Right cardiac atrium (tissue), 5 donors: ENCODE measurements around the gene UVRAG. TPM values are rescaled to one million over a fixed set of nuclear protein-coding genes. Genes with fewer than 3 reads are reported as not detected.
A peak's percentile ranks its signal among the peaks of the same experiment; 100 is the strongest.
"Not testable (repeated sequence)": the region's sequence is repeated elsewhere in the genome, so short reads cannot be mapped to it uniquely, and the experiment has no call there.

Experiments
- ATAC-seq, 2 donors: fragments of 200-7000 bp; cut with Tn5 transposase; one replicate each; pipeline versions ENCODE4 v1.8.0 to v1.9.1; 2020; ENCODE audit warnings: moderate library complexity in 2 of 2, mild to moderate bottlenecking in 1 of 2
- DNase-seq, 3 donors: peaks; one replicate each; pipeline ENCODE4 v3.0.0-alpha.2; 2020
- H3K27ac ChIP-seq: one replicate; pipeline ENCODE4 v1.5.1; 2013; ENCODE audit warnings: mild to moderate bottlenecking, low read length, control low read depth, moderate library complexity
- H3K27me3 ChIP-seq: one replicate; pipeline ENCODE4 v1.6.1; 2013; ENCODE audit not compliant: control insufficient read depth, insufficient read depth
- H3K4me1 ChIP-seq: one replicate; pipeline ENCODE4 v1.6.1; 2013; ENCODE audit warnings: low read length; ENCODE audit not compliant: control insufficient read depth, insufficient read depth
- H3K4me3 ChIP-seq: one replicate; pipeline ENCODE4 v1.5.1; 2013; ENCODE audit warnings: low read length, control low read depth
- H3K9me3 ChIP-seq: one replicate; pipeline ENCODE4 v1.6.1; 2013; ENCODE audit warnings: low read length; ENCODE audit not compliant: control insufficient read depth
- WGBS: extraction: QIAGEN DNeasy Blood & Tissue Kit; methylation state at CpG from one replicate; pipeline ENCODE4 v1.1.7; 2013; 5-methylcytosine and 5-hydroxymethylcytosine counted together
- intact Hi-C, 4 donors: fragments of 100-400 bp; cut with DNase I; formaldehyde crosslinking; loops; one replicate each; pipeline versions ENCODE4 v1.11.0 to v1.14.0; 2022 to 2023
- polyA plus RNA-seq: library from polyadenylated mRNA; stranded (reverse); fragments of 200-250 nt; gene quantifications from one replicate; pipeline ENCODE4 v1.2.3, GENCODE V29; 2013
- total RNA-seq, 4 donors: library from RNA; stranded (reverse); fragmentation: NEBNext Ultra II Directional; extraction: Animal tissue kit (Norgen Biotek cat#: 25700); gene quantifications; one replicate each; pipeline ENCODE4 v1.2.1, GENCODE V29; 2021
- donor health status: healthy with polysubstance abuse.
- donor health status: DM: no; HTN: yes; CAD: no.
- donor health status: DM: no; HTN: no; CAD: no.
- donor health status: DM: no; HTN: yes; CAD: no; lungs with severe emphysema.
- donor health status: DM: yes; HTN: yes; CAD: no.

The UVRAG gene
- total and polyA plus RNA-seq, 5 donors: 5.5 to 18.5 (median 13.9) TPM

DNA sequence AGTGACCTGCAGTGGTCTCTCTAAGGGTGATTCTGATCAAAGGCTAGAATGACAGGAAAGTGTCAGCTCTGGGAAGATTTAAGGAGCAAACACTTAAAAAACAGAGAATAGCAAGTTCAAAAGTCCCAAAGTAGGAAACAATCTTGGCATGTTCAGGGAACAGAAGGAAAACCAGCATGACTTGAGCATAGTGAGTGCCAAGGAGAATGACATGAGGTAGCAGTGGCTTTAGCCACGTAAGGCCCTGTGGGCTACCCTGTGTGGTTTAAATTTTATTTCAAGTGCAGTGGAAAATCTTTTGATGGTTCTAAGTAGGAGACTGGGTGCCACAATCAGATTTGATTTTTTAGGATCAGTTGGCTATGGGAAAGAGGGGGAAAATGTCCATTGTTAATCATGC, 241.9 kb downstream of the UVRAG start:
- Histone ChIP-seq H3K4me1 (no peaks in the 10 kb centered on the region), H3K9me3 (no peaks in the 10 kb centered on the region), H3K27ac (no peak overlapping the region), H3K27me3 (no peaks in the 10 kb centered on the region), H3K4me3 (no peak overlapping the region)
- ATAC-seq (no peak), DNase-seq (no peak)
- intact Hi-C loops: no loop called here
- 80% methylated on average over 1 of the region's 1 CpG for WGBS

DNA sequence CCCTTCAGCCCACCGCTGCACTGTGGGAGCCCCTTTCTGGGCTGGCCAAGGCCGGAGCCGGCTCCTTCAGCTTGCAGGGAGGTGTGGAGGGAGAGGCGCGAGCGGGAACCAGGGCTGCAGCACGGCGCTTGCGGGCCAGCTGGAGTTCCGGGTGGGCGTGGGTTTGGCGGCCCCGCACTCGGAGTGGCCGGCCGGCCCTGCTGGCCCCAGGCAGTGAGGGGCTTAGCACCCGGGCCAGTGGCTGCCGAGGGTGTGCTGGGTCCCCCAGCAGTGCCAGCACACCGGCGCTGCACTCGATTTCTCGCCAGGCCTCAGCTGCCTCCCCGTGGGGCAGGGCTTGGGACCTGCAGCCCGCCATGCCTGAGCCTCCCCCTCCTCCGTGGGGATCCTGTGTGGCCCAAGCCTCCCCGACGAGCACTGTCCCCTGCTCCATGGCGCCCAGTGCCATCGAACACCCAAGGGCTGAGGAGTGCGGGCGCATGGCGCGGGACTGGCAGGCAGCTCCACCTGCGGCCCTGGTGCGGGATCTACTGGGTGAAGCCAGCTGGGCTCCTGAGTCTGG, 245.5 kb downstream of the UVRAG start:
- H3K27ac ChIP-seq, ATAC-seq, H3K9me3 ChIP-seq, H3K4me1 ChIP-seq, intact Hi-C loops, H3K4me3 ChIP-seq, H3K27me3 ChIP-seq: not testable (repeated sequence)
- WGBS: 99% methylated on average over 35 of the region's 35 CpGs
- DNase-seq: peak in 1 of 3 donors; percentile 55

DNA sequence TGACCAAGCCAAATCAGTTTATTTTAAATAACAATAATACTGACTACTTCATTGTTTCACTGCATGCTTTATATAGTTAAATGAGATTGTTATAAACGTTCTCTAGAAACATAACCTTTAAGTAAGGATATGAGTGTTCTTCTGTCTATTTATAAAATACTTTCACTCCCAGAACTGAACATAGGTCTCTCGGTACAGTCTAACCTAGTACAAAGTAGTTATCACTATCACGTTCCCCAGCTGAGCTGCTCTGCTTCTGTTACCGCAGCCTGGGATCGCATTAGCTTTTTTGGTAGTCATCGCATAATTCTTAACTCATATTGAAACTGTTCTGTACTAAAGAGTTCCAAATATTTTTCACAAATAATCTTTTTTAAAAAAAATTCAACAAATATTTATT, 247.7 kb downstream of the UVRAG start:
- no peak overlapping the region for H3K4me3 ChIP-seq
- intact Hi-C loops: no loop called here
- H3K27me3 ChIP-seq: no peaks in the 10 kb centered on the region
- H3K27ac ChIP-seq: no peak overlapping the region
- 85% methylated on average over 6 of the region's 6 CpGs for WGBS
- H3K9me3 ChIP-seq: no peaks in the 10 kb centered on the region
- no peaks in the 10 kb centered on the region for H3K4me1 ChIP-seq
- no peak for ATAC-seq
- DNase-seq: no peak

DNA sequence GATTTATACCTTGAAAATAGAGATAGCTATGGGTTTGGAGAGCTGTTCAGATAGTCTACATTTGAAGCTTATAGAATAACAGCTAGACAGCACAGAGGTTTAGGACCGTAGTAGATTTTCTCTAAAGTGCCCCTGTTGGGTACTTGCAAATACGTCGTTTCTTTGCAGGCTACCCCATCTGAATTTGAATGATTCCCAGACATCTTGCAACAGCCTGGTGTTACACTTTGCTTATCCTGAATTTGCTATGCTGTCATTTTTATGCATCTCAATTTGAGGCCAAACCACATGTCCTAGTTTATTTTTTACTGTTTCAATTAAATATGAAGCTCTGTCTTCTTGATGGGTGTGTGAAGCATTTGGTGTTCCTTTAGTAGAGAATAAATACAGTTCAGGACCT, 249.2 kb downstream of the UVRAG start:
- DNase-seq: no peak
- H3K27ac ChIP-seq: no peak overlapping the region
- H3K4me3 ChIP-seq: no peak overlapping the region
- H3K9me3 ChIP-seq: no peaks in the 10 kb centered on the region
- H3K27me3 ChIP-seq: no peaks in the 10 kb centered on the region
- no peak for ATAC-seq
- WGBS: 87% methylated on average over 3 of the region's 3 CpGs
- intact Hi-C loops: no loop called here
- H3K4me1 ChIP-seq: no peaks in the 10 kb centered on the region

DNA sequence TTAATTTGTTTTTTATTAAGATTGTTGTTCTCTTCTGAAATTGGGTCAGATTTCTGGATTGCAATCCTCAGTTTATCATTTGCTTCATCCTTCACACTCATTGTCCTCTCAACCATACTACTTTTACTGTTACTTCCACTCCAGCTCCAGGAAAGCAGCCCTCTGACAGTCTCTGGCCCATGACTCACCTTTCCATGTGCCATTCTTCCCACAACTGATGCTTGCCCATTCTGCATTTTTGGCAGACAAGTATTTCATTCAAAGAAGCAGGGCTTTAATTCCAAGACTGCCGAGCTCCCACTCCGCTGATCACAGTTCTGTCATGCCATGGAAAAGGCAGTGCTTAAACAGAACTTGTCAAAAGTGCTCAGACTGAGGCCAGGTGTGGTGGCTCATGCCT, 252.1 kb downstream of the UVRAG start:
- WGBS: 94% methylated on average over 2 of the region's 2 CpGs
- DNase-seq: no peak

DNA sequence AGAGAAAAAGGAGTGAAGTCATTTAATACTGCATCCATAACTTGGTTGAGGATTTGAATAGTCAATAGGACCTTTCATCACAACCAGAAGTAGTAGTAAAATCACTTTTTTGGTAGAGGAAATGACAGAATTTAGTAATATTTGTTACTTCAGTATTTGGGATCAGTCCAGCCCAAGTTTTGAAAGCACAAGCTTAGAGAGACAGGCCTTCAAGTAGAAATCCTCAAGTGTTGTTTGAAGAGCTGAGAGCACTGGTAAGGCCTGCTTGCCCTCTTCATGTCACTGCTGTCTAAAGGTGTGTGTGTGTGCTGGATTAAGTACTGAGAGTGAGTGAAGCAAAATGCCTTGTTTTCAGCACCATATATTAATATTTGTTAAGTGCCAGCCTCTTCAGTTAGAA, 254.0 kb downstream of the UVRAG start:
- Histone ChIP-seq H3K27me3 (no peaks in the 10 kb centered on the region), H3K27ac (no peak overlapping the region), H3K4me3 (no peak overlapping the region), H3K9me3 (no peaks in the 10 kb centered on the region), H3K4me1 (peaks cover 4% of the 10 kb centered on the region)
- no peak for ATAC-seq
- intact Hi-C loops: no loop called here
- no peak for DNase-seq

More for the DNA sequence above, 252.1 kb downstream of the UVRAG start:
- intact Hi-C loops: no loop called here
- H3K27ac ChIP-seq: no peak overlapping the region
- H3K4me3 ChIP-seq: no peak overlapping the region
- H3K4me1 ChIP-seq: peaks cover 2% of the 10 kb centered on the region
- no peak for ATAC-seq
- no peaks in the 10 kb centered on the region for H3K9me3 ChIP-seq
- H3K27me3 ChIP-seq: no peaks in the 10 kb centered on the region

DNA sequence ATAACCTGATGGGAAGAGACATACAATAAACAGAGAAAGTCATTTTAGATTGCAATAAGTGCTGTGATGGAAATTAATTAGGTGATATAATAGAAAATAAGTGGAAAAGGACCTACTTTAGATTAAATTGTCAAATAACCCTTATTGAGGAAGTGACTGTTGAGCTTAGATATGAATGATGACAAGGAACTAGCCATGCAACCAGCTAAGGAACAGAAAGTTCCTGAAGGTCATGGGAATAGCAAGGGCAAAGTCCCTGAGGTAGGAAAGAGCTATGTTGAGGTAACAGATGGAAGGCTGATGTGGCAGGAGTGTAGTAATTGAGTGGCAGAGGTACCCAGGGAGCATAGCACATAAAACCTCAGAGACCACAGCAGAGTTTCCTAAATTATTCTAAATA, 256.1 kb downstream of the UVRAG start:
- no peak for ATAC-seq
- Histone ChIP-seq H3K27ac (no peak overlapping the region), H3K4me3 (no peak overlapping the region), H3K9me3 (no peaks in the 10 kb centered on the region), H3K27me3 (no peaks in the 10 kb centered on the region), H3K4me1 (peaks cover 4% of the 10 kb centered on the region)
- intact Hi-C loops: no loop called here
- no peak for DNase-seq

DNA sequence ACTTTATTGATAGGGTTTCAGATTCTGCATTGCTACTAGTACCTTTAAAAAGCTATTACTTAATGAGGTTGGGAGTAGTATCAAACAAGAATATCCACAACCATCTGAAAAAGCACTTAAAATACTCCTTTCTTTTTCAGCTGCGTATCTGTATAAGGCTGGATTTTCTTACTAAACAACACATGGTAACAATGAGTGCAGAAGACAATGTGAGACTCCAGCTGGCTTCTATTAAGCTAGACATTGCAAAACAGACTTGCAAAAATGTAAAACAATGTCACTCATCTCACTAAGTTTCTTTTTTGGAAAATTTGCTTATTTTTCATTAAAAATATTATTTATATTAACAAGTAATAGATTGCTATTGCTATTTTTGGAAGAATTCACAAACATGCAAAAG, 258.7 kb downstream of the UVRAG start:
- no peaks in the 10 kb centered on the region for H3K9me3 ChIP-seq
- no peak for DNase-seq
- H3K27ac ChIP-seq: no peak overlapping the region
- no peaks in the 10 kb centered on the region for H3K27me3 ChIP-seq
- WGBS: 51% methylated on average over 1 of the region's 1 CpG
- intact Hi-C loops: no loop called here
- no peak overlapping the region for H3K4me3 ChIP-seq
- peak in 1 of 2 donors; percentile 45 for ATAC-seq
- H3K4me1 ChIP-seq: peaks cover 4% of the 10 kb centered on the region

DNA sequence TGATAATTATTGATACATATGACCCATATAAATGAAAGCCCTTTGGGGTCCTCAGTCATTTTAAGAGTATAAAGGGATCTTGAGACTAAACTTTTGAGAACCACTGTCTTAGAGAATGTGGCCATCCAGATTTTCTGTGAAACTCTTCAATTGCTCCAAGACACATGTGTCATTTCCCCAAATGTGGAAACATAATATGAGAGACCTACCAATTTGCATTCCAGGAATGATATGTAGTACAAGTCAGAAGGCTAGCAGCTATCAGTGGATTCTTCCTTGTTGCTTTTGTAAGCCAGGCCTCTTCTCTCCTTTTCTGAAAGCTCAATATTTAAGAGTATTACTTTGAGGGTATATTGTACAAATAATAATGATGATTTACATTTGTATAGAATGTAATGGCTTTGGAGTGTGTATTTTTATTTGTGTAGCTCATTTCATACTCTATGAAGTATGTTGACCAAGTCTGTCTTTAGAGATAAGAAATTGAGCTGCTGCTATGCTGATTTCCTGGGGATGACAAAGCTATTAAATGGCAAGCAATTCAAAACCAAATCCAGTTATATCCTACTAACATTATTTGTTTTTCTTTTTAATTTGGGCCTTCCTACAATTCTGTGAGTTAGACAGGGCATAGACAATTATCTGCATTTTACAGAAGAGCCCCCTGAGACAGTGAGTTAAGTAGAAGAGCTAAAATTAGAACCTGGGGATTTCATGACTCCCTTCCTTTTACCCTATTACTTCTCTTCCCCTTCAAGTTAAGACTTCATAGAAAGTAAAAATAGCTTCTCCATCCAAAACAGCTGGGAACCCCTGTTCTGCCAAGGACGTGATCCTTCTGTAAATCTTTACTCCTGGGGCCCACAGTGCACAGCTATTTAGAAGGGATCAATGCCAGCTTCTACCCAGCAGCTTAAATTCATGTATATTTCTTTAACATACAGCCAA, 259.4 kb downstream of the UVRAG start:
- H3K27ac ChIP-seq: no peak overlapping the region
- WGBS: 23% methylated on average over 1 of the region's 1 CpG
- peaks cover 4% of the 10 kb centered on the region for H3K4me1 ChIP-seq
- DNase-seq (no peak), ATAC-seq (no peak)
- intact Hi-C loops: no loop called here
- no peak overlapping the region for H3K4me3 ChIP-seq
- no peaks in the 10 kb centered on the region for H3K27me3 ChIP-seq
- no peaks in the 10 kb centered on the region for H3K9me3 ChIP-seq

DNA sequence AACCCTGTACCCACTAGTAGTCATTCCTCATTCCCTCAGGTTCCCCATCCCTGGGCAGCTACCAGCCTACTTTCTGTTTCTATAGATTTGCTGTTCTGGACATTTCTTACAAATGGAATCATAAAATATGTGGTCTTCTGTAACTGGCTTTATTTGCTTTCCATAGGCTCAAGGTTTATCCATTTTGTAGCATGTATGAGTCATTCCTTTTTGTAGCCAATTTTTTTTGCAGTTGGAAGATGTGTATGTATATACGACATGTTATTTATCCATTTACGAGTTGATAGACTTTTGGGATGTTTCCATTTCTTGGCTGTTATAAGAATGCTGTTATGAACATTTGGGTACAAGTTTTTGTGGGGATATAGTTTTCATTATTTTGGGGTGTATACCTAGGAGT, 260.7 kb downstream of the UVRAG start:
- intact Hi-C loops: no loop called here
- ATAC-seq (no peak), DNase-seq (no peak)
- H3K4me1 ChIP-seq: peaks cover 5% of the 10 kb centered on the region
- H3K9me3 ChIP-seq: no peaks in the 10 kb centered on the region
- H3K4me3 ChIP-seq: no peak overlapping the region
- no peaks in the 10 kb centered on the region for H3K27me3 ChIP-seq
- 92% methylated on average over 2 of the region's 2 CpGs for WGBS
- no peak overlapping the region for H3K27ac ChIP-seq

DNA sequence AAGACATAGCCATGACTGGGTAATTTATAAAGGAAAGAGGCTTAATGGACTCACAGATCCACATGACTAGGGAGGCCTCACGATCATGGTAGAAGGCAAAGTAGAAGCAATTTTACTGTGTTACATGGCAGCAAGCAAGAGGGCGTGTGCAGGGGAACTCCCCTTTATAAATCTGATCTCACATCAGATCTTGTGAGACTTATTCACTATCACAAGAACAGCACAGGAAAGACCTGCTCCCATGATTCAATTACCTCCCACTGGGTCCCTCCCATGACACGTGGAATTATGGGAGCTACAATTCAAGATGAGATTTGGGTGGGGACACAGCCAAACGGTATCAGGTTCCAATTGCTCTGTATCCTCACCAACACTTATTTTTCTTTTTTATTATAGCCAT, 261.2 kb downstream of the UVRAG start:
- H3K27me3 ChIP-seq, H3K27ac ChIP-seq, H3K4me1 ChIP-seq, ATAC-seq, intact Hi-C loops, H3K9me3 ChIP-seq, H3K4me3 ChIP-seq, DNase-seq: not testable (repeated sequence)
- WGBS: 93% methylated on average over 4 of the region's 4 CpGs
